OCI-LY1 (cell line): ENCODE data around the gene HGD.

Experiments
- EZH2 ChIP-seq: fragments of 200-600 bp; sonication (generic), shearing (Covaris generic); IDR thresholded peaks from 2 replicates; pipeline ENCODE4 v1.8.0; 2017; ENCODE audit warnings: borderline replicate concordance, mixed run types, mild to moderate bottlenecking, antibody characterized with exemption, low read length, moderate library complexity, mixed read lengths
- TF ChIP-seq, protein P1 (sequence below): fragments of 200-600 bp; sonication (generic), shearing (Covaris generic); IDR thresholded peaks from 2 replicates; pipeline ENCODE4 v1.5.1; 2017; ENCODE audit warnings: mild to moderate bottlenecking, antibody characterized with exemption, low read length, moderate library complexity, mixed read lengths

DNA sequence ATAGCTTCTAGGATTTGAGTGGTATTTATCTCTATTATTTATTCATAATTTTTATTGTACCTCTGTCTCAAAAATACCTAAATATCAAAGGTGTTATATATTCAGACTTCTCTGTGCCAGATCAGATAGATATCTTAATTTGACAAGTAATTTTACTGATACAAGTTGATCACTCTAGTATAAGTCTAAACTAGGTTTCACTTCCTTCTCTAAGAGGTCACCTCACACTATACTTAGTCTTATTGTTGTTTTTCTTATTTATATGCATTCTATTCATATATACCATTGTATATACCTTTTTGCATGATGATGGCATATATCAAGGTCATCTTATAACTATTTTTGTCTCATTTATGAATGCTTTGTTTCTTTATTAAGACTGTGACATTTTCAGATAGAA, 26.4 kb upstream of the HGD start:
- TF ChIP-seq, protein P1, sequence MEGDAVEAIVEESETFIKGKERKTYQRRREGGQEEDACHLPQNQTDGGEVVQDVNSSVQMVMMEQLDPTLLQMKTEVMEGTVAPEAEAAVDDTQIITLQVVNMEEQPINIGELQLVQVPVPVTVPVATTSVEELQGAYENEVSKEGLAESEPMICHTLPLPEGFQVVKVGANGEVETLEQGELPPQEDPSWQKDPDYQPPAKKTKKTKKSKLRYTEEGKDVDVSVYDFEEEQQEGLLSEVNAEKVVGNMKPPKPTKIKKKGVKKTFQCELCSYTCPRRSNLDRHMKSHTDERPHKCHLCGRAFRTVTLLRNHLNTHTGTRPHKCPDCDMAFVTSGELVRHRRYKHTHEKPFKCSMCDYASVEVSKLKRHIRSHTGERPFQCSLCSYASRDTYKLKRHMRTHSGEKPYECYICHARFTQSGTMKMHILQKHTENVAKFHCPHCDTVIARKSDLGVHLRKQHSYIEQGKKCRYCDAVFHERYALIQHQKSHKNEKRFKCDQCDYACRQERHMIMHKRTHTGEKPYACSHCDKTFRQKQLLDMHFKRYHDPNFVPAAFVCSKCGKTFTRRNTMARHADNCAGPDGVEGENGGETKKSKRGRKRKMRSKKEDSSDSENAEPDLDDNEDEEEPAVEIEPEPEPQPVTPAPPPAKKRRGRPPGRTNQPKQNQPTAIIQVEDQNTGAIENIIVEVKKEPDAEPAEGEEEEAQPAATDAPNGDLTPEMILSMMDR = no peak
- no peak for TF ChIP-seq EZH2
